AG04449 (cell line): ENCODE measurements around the gene PCDH1.

Experiments
- CTCF ChIA-PET: fragments of 350-600 bp; formaldehyde crosslinking; extraction: SDS; loops from one replicate; lab custom pipeline; 2021; ENCODE audit warnings: antibody characterized with exemption; lab: Yijun Ruan, JAX
- POLR2A ChIA-PET: fragments of 400-600, 350-600 bp; formaldehyde crosslinking; extraction: SDS; loops from one replicate; lab custom pipeline; 2020; ENCODE audit warnings: antibody characterized with exemption, inconsistent platforms; lab: Yijun Ruan, JAX
- DNase-seq: peaks from one replicate; pipeline ENCODE4 v3.0.0-alpha.2; 2010; ENCODE audit warnings: low read depth, low spot score
- H3K4me3 ChIP-seq: 2 replicates; pipeline ENCODE4 v1.5.1; 2011; ENCODE audit warnings: low read depth, mild to moderate bottlenecking, control low read depth, low read length
- TF ChIP-seq, protein P1 (sequence below): IDR thresholded peaks from one replicate; pipeline ENCODE4 v1.5.1; 2011; ENCODE audit warnings: mild to moderate bottlenecking, moderate library complexity, low read length, control low read depth, inconsistent platforms; ENCODE audit not compliant: insufficient read depth; ENCODE audit errors: missing control alignments

PCDH1 gene

DNA sequence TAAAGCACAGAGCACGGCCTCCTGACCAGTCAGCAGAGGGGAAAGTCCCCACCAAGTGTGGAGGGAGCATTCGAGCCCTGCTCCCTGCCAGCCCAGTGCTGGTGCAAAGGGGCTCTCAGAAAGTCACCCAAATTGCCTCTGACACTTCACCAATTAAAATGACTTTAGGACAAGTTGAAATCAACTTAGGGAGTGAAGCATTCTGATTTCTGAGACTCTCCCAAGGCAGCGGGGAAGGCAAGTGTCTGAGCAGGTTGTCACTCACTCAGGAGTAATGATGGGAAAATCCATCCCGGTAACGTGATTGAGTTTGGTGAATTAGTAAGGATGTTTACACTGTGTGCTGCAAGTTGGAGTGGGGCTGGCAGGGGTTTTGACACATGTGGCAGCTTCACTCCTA, 73.7 kb downstream of the PCDH1 start:
- ChIA-PET CTCF (interaction anchor here (1.7 kb wide), 1 partner anchor 74 kb away, joined by 5 read pairs; the partner anchor contains the start of gene PCDH1), POLR2A (no interaction called here)
- H3K4me3 ChIP-seq: no peak overlapping the region
- TF ChIP-seq, protein P1, sequence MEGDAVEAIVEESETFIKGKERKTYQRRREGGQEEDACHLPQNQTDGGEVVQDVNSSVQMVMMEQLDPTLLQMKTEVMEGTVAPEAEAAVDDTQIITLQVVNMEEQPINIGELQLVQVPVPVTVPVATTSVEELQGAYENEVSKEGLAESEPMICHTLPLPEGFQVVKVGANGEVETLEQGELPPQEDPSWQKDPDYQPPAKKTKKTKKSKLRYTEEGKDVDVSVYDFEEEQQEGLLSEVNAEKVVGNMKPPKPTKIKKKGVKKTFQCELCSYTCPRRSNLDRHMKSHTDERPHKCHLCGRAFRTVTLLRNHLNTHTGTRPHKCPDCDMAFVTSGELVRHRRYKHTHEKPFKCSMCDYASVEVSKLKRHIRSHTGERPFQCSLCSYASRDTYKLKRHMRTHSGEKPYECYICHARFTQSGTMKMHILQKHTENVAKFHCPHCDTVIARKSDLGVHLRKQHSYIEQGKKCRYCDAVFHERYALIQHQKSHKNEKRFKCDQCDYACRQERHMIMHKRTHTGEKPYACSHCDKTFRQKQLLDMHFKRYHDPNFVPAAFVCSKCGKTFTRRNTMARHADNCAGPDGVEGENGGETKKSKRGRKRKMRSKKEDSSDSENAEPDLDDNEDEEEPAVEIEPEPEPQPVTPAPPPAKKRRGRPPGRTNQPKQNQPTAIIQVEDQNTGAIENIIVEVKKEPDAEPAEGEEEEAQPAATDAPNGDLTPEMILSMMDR: no peak
- no peak for DNase-seq
